Medulla oblongata (tissue), 1 donor: ENCODE data around the gene VASN.

Experiments used
- DNase-seq: peaks from one replicate; pipeline ENCODE4 v3.0.0-alpha.2; 2015; ENCODE audit errors: extremely low spot score

VASN gene

DNA sequence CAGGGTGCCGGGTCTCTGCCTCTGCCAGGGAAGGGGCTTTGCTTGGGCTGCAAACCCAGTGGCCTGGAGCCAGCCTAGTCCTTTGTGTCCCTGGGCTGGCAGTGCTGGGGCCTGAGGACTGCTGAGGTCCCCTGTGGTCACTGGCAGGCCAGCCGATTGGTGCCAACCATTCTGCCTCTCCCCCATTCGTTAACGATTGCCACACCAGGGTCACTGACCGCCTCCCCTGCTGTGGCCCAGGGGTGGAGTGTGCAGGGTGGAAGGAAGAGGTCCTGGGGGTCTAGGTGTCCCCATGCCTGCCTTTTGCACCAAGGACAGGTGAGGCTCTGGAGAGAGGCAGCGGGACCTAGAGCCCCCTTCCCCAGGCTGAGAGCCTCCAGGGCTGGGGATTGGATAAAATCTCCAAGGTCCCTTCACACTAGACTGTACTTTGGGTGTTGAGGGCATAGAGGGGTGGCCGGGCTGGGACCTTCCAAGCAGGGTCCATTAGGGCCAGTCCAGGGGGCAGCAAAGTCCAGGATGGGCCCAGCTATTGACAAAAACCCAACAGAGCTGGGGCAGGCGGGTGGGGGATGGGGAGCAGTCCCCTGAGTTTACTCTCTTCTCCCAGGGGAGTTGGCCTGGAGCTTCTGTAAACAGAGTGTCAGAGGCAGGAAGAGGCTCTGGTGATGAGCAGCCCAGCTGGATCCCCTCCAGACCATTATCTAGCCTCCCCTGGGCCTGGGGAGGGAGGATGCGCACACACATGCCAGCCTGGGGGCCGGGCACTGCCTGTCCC lies 1.1 kb downstream of the VASN start:
- no peak for DNase-seq

DNA sequence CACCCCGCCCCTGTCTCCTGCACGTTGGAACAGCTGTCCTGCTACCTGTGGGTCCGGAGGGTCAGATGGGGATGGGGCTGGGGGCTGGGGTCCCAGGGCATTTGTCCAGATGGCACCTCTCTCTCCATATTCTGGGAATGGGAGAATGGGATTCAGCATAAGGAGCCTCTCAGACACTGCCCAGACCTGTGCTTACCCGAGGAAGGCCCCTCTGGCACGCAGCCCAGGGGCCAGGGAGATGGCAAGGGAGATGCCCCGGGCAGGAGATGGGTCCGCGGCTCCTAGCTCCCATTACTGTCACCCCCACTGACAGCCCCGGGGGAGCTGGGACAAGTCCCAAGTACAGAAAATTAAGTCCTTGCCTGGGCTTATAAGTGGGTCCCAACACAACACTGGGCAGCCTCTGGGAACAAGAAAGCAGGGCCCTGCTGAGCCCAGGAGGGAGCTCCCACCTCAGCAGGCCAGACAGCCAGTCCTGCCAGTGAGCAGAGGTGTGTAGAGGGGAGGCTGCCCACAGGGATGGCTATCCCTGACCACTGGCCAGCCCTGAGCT lies 1.8 kb downstream of the VASN start:
- no peak for DNase-seq

DNA sequence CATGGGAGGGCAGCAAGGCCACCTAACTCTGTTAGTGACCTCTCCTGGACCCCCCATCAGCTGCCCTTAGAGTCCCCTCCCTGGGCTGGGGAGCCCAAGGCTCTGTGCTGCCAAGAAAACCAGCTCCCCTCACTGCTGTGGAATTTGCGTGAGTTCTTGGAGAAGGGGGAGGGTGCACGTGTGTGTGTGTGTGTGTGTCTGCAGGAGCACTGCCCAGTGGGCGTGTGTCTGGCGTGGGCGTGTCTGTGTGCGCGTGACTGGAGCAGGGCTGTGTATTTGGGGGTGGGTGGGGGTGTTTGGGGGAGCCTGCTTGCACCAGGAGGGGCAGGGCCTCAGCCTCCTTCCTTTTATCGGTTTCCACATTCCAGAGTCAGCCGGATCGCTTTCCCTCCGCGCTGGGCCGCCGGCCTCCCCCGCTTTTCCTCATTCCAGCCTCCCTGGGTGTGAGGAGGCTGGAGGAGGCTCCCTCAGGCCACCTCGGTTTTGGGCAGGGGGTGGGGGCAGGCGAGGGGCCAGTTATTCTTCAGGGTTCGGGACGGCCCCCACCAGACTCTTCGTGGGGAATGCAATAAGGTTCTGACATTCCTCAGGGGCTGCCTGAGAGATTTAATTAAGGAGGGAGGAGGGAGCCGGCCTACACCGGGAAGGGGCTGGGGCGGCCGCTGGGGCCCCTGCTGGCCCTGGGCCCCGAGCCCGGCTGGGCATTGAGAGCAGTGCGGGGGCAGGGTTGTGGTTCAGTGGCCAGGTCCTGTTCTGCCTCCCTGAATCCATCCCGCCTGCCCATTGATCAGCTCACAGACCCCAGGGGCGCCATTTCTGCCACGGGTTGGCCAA lies 2.5 kb downstream of the VASN start:
- peak; percentile 67 for DNase-seq

- DNase-seq: no peak
Measured at GRCh38 chr16:4375717-4376116, 4.1 kb downstream of the VASN start.

GRCh38 chr16:4376126-4376892 lies 4.7 kb downstream of the VASN start:
- peak; percentile 85 for DNase-seq

DNA sequence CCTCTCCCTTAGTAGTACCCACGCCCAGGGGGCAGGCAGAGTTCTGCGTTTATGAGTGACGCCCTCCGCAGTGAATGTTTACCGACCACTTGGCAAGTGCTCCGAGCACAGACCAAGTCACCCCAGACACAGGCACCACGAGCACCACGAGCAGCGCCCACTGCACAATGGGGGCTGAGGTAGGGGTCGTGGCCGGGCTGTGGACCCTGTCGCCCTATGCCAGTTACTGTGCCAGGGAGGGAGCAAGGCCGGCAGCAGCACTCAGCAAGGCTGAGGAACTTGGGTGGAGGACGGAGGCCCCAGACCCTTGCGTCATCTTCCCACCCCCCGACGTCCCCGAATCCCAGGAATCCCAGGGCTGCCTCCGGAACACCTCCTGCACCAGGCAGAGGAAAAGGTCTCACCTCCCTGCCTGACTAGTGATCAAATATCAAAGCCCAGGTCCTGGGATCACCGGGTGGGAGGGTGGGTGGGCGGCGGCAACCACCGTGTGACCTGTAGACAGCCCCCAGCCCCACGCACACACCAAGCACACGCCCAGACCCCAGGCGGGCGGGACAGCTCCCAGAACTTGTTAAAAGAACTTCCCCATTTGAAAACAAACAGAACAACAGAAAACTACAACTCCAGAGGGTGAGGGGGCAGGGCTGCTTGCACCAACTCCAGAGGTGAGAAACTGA lies 5.4 kb downstream of the VASN start:
- DNase-seq: no peak

GRCh38 chr16:4377573-4378154 lies 6.0 kb downstream of the VASN start:
- no peak for DNase-seq

DNA sequence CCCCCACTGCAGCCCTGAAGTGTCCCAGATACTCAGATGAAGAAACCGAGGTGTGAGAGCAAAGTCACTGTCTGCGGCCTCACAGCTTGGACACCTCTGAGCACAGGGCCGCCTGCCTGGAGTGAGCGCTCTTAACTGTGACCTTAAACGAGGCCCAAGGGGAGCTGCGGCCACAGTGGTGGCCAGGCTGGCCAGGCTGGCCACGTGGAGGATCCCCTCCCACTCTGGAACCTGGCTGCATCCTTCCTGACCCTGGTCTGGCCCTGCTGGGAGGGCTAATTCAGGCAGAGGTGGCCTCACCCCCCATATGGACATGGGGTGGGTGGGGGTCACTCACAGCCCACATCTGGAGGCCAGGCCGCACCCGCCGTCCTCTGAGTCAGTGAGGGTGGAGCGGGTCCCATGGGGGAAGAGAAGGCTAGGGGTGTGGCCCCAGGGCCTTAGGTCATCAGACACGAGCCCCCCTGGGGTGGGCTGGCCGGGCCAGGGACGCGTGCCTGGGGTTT lies 6.6 kb downstream of the VASN start:
- DNase-seq: no peak

GRCh38 chr16:4378999-4379690 lies 7.5 kb downstream of the VASN start:
- no peak for DNase-seq

DNA sequence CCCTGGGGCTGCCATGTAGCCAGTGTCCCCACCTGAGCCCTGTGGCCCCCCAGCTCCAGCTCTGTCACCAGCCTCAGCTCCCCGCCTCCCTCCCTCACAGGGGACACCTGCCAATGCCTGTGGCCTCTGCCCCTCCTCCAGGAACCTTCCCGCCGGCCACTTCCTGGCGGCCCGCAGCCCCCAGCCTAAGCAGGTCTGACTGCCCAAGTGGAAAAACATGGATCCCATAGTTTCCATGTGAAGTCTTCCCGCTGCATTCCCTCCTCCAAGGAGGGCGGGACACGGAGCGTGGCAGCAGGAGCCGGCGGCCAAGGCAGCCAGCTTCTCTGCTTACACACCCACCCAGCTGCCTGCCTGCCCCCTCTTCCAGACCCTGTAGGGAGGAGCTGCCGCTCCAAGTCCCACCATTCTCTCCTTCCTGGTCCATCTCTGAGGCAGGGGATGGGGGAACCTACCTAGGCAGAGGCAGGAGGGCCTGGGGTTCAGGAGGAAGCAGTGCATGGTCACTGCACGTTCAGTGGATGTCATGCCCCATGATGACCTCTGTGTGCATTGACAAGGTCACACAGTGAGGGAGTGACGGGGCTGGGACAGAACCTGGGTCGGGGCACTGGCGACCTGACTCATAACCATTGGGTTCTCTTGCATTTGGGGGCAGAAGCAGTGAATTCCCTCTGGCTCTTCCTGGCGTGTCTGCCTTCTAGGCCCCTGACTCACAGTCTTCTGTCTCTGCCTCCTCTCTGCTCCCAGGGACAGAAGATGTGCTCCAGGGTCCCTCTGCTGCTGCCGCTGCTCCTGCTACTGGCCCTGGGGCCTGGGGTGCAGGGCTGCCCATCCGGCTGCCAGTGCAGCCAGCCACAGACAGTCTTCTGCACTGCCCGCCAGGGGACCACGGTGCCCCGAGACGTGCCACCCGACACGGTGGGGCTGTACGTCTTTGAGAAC lies 8.7 kb downstream of the VASN start:
- DNase-seq: no peak

GRCh38 chr16:4381072-4381934 lies 9.7 kb downstream of the VASN start:
- DNase-seq: no peak

DNA sequence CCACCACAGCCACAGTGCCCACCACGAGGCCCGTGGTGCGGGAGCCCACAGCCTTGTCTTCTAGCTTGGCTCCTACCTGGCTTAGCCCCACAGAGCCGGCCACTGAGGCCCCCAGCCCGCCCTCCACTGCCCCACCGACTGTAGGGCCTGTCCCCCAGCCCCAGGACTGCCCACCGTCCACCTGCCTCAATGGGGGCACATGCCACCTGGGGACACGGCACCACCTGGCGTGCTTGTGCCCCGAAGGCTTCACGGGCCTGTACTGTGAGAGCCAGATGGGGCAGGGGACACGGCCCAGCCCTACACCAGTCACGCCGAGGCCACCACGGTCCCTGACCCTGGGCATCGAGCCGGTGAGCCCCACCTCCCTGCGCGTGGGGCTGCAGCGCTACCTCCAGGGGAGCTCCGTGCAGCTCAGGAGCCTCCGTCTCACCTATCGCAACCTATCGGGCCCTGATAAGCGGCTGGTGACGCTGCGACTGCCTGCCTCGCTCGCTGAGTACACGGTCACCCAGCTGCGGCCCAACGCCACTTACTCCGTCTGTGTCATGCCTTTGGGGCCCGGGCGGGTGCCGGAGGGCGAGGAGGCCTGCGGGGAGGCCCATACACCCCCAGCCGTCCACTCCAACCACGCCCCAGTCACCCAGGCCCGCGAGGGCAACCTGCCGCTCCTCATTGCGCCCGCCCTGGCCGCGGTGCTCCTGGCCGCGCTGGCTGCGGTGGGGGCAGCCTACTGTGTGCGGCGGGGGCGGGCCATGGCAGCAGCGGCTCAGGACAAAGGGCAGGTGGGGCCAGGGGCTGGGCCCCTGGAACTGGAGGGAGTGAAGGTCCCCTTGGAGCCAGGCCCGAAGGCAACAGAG lies 10.5 kb downstream of the VASN start:
- no peak for DNase-seq

GRCh38 chr16:4382795-4383357 lies 11.2 kb downstream of the VASN start:
- DNase-seq: no peak

DNA sequence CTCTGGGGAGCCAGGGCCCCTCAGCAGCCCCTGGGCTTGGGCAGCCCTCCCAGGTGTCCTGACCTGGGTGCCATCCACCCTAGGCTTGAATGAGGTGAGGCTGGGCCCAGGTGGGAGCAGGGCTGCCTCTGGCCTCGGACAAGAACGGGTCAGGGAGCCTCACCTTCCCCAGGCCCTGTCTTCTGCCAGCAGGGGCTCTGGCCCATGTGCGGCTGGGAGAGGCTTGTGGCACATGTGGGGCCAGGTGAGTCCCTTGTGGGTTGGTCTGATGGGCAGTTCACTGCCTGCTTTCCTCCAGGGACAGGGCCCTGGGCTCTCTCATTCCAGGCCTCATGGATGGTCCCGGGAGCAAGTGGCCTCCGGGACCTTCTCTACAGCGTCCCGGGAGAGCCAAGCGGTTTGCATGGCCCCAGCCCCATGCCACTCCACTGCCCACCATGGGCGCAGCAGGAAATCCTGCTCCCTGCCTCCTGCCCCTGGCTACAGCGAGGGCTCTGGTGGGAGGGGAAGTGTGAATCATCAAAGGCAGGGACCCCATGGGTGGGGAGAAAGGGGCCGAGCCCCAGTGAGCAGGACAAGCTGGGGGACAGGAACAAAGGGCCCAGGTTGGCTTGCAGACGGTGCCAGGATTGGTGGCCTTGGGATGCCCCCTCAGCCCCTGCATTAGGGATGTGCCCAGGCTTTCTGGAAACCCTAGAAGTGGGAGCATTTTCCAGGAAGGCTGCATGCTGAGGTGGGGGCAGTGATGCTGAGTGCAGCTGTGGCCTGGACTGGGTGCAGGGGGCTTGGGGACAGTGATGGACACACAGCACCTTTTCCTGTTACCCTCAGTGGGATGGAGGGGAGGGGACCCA lies 12.2 kb downstream of the VASN start:
- no peak for DNase-seq

GRCh38 chr16:4384509-4384942 lies 12.9 kb downstream of the VASN start:
- no peak for DNase-seq
